HepG2 (cell line): ENCODE results near the gene HDLBP. TPM values are rescaled to one million over a fixed set of nuclear protein-coding genes. Genes with fewer than 3 reads are reported as not detected.
A peak's percentile ranks its signal among the peaks of the same experiment; 100 is the strongest.

Source experiments
- BCL3 ChIP-seq: sonication (generic); formaldehyde crosslinking; IDR thresholded peaks from 2 replicates; pipeline ENCODE4 v1.5.1; 2020; ENCODE audit warnings: mild to moderate bottlenecking, missing genetic modification reagents, moderate library complexity
- MAX ChIP-seq: IDR thresholded peaks from 2 replicates; pipeline ENCODE4 v1.6.1; 2012; ENCODE audit warnings: inconsistent platforms
- MXD1 ChIP-seq: sonication (generic); formaldehyde crosslinking; IDR thresholded peaks from 2 replicates; pipeline ENCODE4 v1.4.0; 2020; ENCODE audit warnings: mild to moderate bottlenecking, missing genetic modification reagents
- MXI1 ChIP-seq: IDR thresholded peaks from 3 replicates; pipeline ENCODE4 v1.6.1; 2012; ENCODE audit warnings: low read depth, low read length, inconsistent platforms, borderline replicate concordance
- PHF8 ChIP-seq: sonication (generic); formaldehyde crosslinking; IDR thresholded peaks from 2 replicates; pipeline ENCODE4 v1.5.0; 2020; ENCODE audit warnings: missing genetic modification reagents
- SIN3B ChIP-seq: fragments of 150-350 bp; IDR thresholded peaks from 2 replicates; pipeline ENCODE4 v1.6.1; 2014; ENCODE audit warnings: low read length
- TBX2 ChIP-seq: sonication (generic); formaldehyde crosslinking; IDR thresholded peaks from 2 replicates; pipeline ENCODE4 v1.5.0; 2020; ENCODE audit warnings: missing genetic modification reagents, mild to moderate bottlenecking, borderline replicate concordance
- TFE3 ChIP-seq: IDR thresholded peaks from 2 replicates; pipeline ENCODE4 v1.6.1; 2016
- ZBTB7A ChIP-seq: sonication (generic); formaldehyde crosslinking; IDR thresholded peaks from 2 replicates; pipeline ENCODE4 v1.8.0; 2022; ENCODE audit warnings: mild to moderate bottlenecking, missing genetic modification reagents
- ZNF407 ChIP-seq: sonication (generic); formaldehyde crosslinking; IDR thresholded peaks from one replicate; pipeline ENCODE4 v1.5.1; 2020; ENCODE audit warnings: mild to moderate bottlenecking, missing genetic modification reagents; ENCODE audit errors: not compliant biosample characterization
- ZNF512B ChIP-seq: sonication (generic); formaldehyde crosslinking; IDR thresholded peaks from 2 replicates; pipeline ENCODE4 v1.5.1; 2020; ENCODE audit warnings: missing genetic modification reagents, mild to moderate bottlenecking, borderline replicate concordance
- ZNF652 ChIP-seq: IDR thresholded peaks from 2 replicates; pipeline ENCODE4 v1.6.1; 2016; ENCODE audit warnings: low read depth, borderline replicate concordance
- ZNF841 ChIP-seq: sonication (generic); formaldehyde crosslinking; IDR thresholded peaks from 2 replicates; pipeline ENCODE4 v1.8.1; 2023; ENCODE audit warnings: missing genetic modification reagents, borderline replicate concordance
- polyA plus RNA-seq, 8 experiments: library from polyadenylated mRNA; depleted of rRNA in 3 of 8; stranded (reverse) in 7 of 8; unstranded in 1 of 8; fragments of >200 nt; fragmentation: Illumina TruSeq in 4 of 8; extraction: Trizol in 4 of 8; gene quantifications; 2 replicates each; pipeline versions ENCODE4 v1.2.1 to v1.2.3, GENCODE V29; 2011 to 2016; ENCODE audit warnings: low read depth in 4 of 8, missing spikeins in 1 of 8, mixed read lengths in 1 of 8; ENCODE audit not compliant: insufficient read depth in 1 of 8
- total RNA-seq, 5 experiments: library from RNA; depleted of rRNA; stranded (reverse); fragments of >200 nt; fragmentation: Illumina TruSeq; extraction: Trizol; gene quantifications; 2 replicates each; pipeline ENCODE4 v1.2.3, GENCODE V29; 2016; ENCODE audit warnings: low read depth in 1 of 5

Gene HDLBP
- total and polyA plus RNA-seq, 2 of the 13 experiments (the other 11 are each of a cell fraction or from before 2014, with no cell fraction given): 464 to 707 TPM

GRCh38 chr2:241218131-241219029 is 97.1 kb downstream of the HDLBP start (continued):
- peak; percentile 82 for TF ChIP-seq ZNF652 (CRISPR knock-in tag)
- peak; percentile 71; the same call in 1 of the 3 replicates for TF ChIP-seq MXI1
- peak; percentile 61 for TF ChIP-seq PHF8 (CRISPR knock-in tag)
- peak; percentile 56; the same call in 1 of the 2 replicates for TF ChIP-seq ZNF841 (CRISPR knock-in tag)
- no peak for TF ChIP-seq ZNF407 (CRISPR knock-in tag)
- TF ChIP-seq SIN3B: no peak
- 0 out of 2 replicates have a peak, but pooled peaks have one; percentile 44 for TF ChIP-seq TFE3 (CRISPR knock-in tag)
- TF ChIP-seq ZBTB7A (CRISPR knock-in tag): peak; percentile 91
- peak; percentile 82 for TF ChIP-seq MXD1 (CRISPR knock-in tag)
- TF ChIP-seq MAX: peak; percentile 95
- TF ChIP-seq ZNF512B (CRISPR knock-in tag): no peak
- no peak for TF ChIP-seq TBX2 (CRISPR knock-in tag)
- TF ChIP-seq BCL3 (CRISPR knock-in tag): no peak; the same call in 1 of the 2 replicates
